Muscle layer of colon (tissue), 2 donors: Measurements from ENCODE around the gene IFT74.

ENCODE experiments used
- H3K27ac ChIP-seq: one replicate; pipeline ENCODE4 v1.7.0; 2013; ENCODE audit warnings: low read depth, mild to moderate bottlenecking, low read length, moderate library complexity
- H3K27me3 ChIP-seq, 2 donors: one replicate each; pipeline ENCODE4 v1.7.0; 2013; ENCODE audit warnings: low read length in 2 of 2, mild to moderate bottlenecking in 2 of 2; ENCODE audit not compliant: insufficient read depth in 2 of 2, control insufficient read depth in 1 of 2
- H3K36me3 ChIP-seq: one replicate; pipeline ENCODE4 v1.7.0; 2013; ENCODE audit warnings: mild to moderate bottlenecking, low read length; ENCODE audit not compliant: insufficient read depth
- H3K4me1 ChIP-seq: one replicate; pipeline ENCODE4 v1.7.0; 2013; ENCODE audit warnings: mild to moderate bottlenecking, low read length; ENCODE audit not compliant: insufficient read depth
- H3K4me3 ChIP-seq, 2 donors: one replicate each; pipeline ENCODE4 v1.7.0; 2013; ENCODE audit warnings: low read length in 2 of 2, low read depth in 1 of 2, mild to moderate bottlenecking in 1 of 2, moderate library complexity in 1 of 2
- H3K9ac ChIP-seq: one replicate; pipeline ENCODE4 v1.7.0; 2013; ENCODE audit warnings: low read length
- H3K9me3 ChIP-seq: one replicate; pipeline ENCODE4 v1.7.0; 2013; ENCODE audit warnings: mild to moderate bottlenecking, low read length
- donor health status: abdominal sarcoma.
- donor health status: Adenocarcinoma of cecum.

Gene IFT74

GRCh38 chr9:26946753-26947727, 9.2 kb upstream of the IFT74 start, which contains the start of gene PLAA:
Gene PLAA (minus strand): TSS chr9:26947242. CDS start chr9:26947045, 197 bp downstream.
- Histone ChIP-seq H3K9me3 (no peaks in the 10 kb centered on the region), H3K4me3 (peak within 1 kb of the TSS; percentile 67 to 88), H3K27me3 (no peaks in the 10 kb centered on the region), H3K36me3 (no peaks in the 10 kb centered on the region), H3K9ac (peak within 1 kb of the TSS; percentile 91), H3K4me1 (peaks cover 29% of the 10 kb centered on the region), H3K27ac (peak within 1 kb of the TSS; percentile 85)

- H3K9ac ChIP-seq = peak overlapping the region; percentile 91
- H3K4me1 ChIP-seq = peaks cover 29% of the 10 kb centered on the region
- no peaks in the 10 kb centered on the region for H3K27me3 ChIP-seq
- H3K27ac ChIP-seq = peak overlapping the region; percentile 85
- no peaks in the 10 kb centered on the region for H3K36me3 ChIP-seq
- no peaks in the 10 kb centered on the region for H3K9me3 ChIP-seq
- H3K4me3 ChIP-seq = peak overlapping the region; percentile 67 to 88
These were observed 8.5 kb upstream of the IFT74 start for GRCh38 chr9:26947736-26948135.

GRCh38 chr9:26949637-26950069, 6.6 kb upstream of the IFT74 start:
- Histone ChIP-seq H3K4me3 (no peak overlapping the region), H3K4me1 (peaks cover 16% of the 10 kb centered on the region), H3K36me3 (no peaks in the 10 kb centered on the region), H3K27ac (no peak overlapping the region), H3K27me3 (no peaks in the 10 kb centered on the region), H3K9ac (no peak overlapping the region), H3K9me3 (no peaks in the 10 kb centered on the region)

GRCh38 chr9:26950521-26950920, 5.7 kb upstream of the IFT74 start:
- Histone ChIP-seq H3K9ac (no peak overlapping the region), H3K4me3 (no peak overlapping the region), H3K4me1 (peaks cover 10% of the 10 kb centered on the region), H3K36me3 (no peaks in the 10 kb centered on the region), H3K27ac (no peak overlapping the region), H3K9me3 (no peaks in the 10 kb centered on the region), H3K27me3 (no peaks in the 10 kb centered on the region)

- Histone ChIP-seq H3K9ac (no peak overlapping the region), H3K4me1 (peaks cover 5% of the 10 kb centered on the region), H3K4me3 (no peak overlapping the region), H3K9me3 (no peaks in the 10 kb centered on the region), H3K27ac (no peak overlapping the region), H3K36me3 (no peaks in the 10 kb centered on the region), H3K27me3 (no peaks in the 10 kb centered on the region)
These were observed 4.4 kb upstream of the IFT74 start for GRCh38 chr9:26951794-26952193.

- Histone ChIP-seq H3K27ac (no peak overlapping the region), H3K9me3 (no peaks in the 10 kb centered on the region), H3K4me1 (peaks cover 6% of the 10 kb centered on the region), H3K36me3 (no peaks in the 10 kb centered on the region), H3K9ac (no peak overlapping the region), H3K4me3 (no peak overlapping the region), H3K27me3 (no peaks in the 10 kb centered on the region)
These were observed 2.1 kb upstream of the IFT74 start for GRCh38 chr9:26954050-26954508.

- Histone ChIP-seq H3K27ac (peak overlapping the region; percentile 75), H3K9me3 (no peaks in the 10 kb centered on the region), H3K36me3 (no peaks in the 10 kb centered on the region), H3K4me3 (peak overlapping the region; percentile 43 to 96), H3K9ac (peak overlapping the region; percentile 92), H3K27me3 (no peaks in the 10 kb centered on the region), H3K4me1 (peaks cover 6% of the 10 kb centered on the region)
These were observed 849 bp upstream of the IFT74 start for GRCh38 chr9:26955222-26955903.

GRCh38 chr9:26956860-26957233, 635 bp downstream of the IFT74 start:
- no peaks in the 10 kb centered on the region for H3K9me3 ChIP-seq
- H3K9ac ChIP-seq = peak overlapping the region; percentile 92
- no peaks in the 10 kb centered on the region for H3K36me3 ChIP-seq
- H3K4me3 ChIP-seq = peak overlapping the region; percentile 72 to 96
- H3K27me3 ChIP-seq = no peaks in the 10 kb centered on the region
- peaks cover 6% of the 10 kb centered on the region for H3K4me1 ChIP-seq
- H3K27ac ChIP-seq = peak overlapping the region; percentile 75

- Histone ChIP-seq H3K9me3 (no peaks in the 10 kb centered on the region), H3K4me1 (peaks cover 9% of the 10 kb centered on the region), H3K36me3 (no peaks in the 10 kb centered on the region), H3K27ac (no peak overlapping the region), H3K27me3 (no peaks in the 10 kb centered on the region), H3K9ac (no peak overlapping the region), H3K4me3 (no peak overlapping the region)
These were observed 15.5 kb downstream of the IFT74 start for GRCh38 chr9:26971721-26972120.

GRCh38 chr9:26973989-26974388, 17.8 kb downstream of the IFT74 start:
- no peaks in the 10 kb centered on the region for H3K36me3 ChIP-seq
- no peaks in the 10 kb centered on the region for H3K27me3 ChIP-seq
- no peak overlapping the region for H3K9ac ChIP-seq
- no peak overlapping the region for H3K4me3 ChIP-seq
- peaks cover 9% of the 10 kb centered on the region for H3K4me1 ChIP-seq
- H3K9me3 ChIP-seq = no peaks in the 10 kb centered on the region
- H3K27ac ChIP-seq = no peak overlapping the region

- peaks cover 9% of the 10 kb centered on the region for H3K4me1 ChIP-seq
- no peak overlapping the region for H3K9ac ChIP-seq
- peak overlapping the region in 1 of 2 donors; percentile 20 for H3K4me3 ChIP-seq
- H3K36me3 ChIP-seq = no peaks in the 10 kb centered on the region
- H3K9me3 ChIP-seq = no peaks in the 10 kb centered on the region
- no peaks in the 10 kb centered on the region for H3K27me3 ChIP-seq
- no peak overlapping the region for H3K27ac ChIP-seq
These were observed 18.7 kb downstream of the IFT74 start for GRCh38 chr9:26974927-26975326.
